ENCODE results near the gene HOXB3.

Gene HOXB3

DNA sequence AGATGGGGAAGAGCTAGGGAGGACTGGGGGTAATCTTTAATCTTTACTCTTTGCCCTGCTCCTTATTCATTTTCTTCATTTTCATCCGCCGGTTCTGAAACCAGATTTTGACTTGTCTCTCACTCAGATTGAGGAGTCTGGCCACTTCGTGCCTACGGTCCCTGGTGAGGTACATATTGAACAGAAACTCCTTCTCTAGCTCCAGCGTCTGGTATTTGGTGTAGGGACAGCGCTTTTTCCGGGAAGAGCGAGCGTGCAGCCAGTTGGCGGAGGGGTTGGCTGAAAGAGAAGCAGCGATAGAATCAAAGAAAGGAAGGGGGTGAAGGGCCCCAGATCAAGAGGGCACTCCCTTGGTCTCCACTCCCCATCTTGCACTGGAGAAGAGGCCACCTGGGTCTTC, 32.8 kb upstream of the HOXB3 start:
- H3K4me3 ChIP-seq (ENCODE audit: low read length): no peak overlapping the region
- H3K9ac ChIP-seq (ENCODE audit: low read length): no peak overlapping the region
- peaks cover 3% of the 10 kb centered on the region for H3K4me1 ChIP-seq (ENCODE audit: control insufficient read depth, insufficient read depth, low read length)
- peaks cover 60% of the 10 kb centered on the region for H3K27me3 ChIP-seq (ENCODE audit: control insufficient read depth, insufficient read depth, low read length)
- H3K27ac ChIP-seq (ENCODE audit: low read depth, low read length): no peak overlapping the region
- H3K36me3 ChIP-seq (ENCODE audit: control insufficient read depth, insufficient read depth, low read length): no peaks in the 10 kb centered on the region

GRCh38 chr17:48621410-48622392, 31.7 kb upstream of the HOXB3 start:
- Histone ChIP-seq H3K4me3 (ENCODE audit: low read length) (no peak overlapping the region), H3K9ac (ENCODE audit: low read length) (no peak overlapping the region), H3K27me3 (ENCODE audit: control insufficient read depth, insufficient read depth, low read length) (peaks cover 59% of the 10 kb centered on the region)

DNA sequence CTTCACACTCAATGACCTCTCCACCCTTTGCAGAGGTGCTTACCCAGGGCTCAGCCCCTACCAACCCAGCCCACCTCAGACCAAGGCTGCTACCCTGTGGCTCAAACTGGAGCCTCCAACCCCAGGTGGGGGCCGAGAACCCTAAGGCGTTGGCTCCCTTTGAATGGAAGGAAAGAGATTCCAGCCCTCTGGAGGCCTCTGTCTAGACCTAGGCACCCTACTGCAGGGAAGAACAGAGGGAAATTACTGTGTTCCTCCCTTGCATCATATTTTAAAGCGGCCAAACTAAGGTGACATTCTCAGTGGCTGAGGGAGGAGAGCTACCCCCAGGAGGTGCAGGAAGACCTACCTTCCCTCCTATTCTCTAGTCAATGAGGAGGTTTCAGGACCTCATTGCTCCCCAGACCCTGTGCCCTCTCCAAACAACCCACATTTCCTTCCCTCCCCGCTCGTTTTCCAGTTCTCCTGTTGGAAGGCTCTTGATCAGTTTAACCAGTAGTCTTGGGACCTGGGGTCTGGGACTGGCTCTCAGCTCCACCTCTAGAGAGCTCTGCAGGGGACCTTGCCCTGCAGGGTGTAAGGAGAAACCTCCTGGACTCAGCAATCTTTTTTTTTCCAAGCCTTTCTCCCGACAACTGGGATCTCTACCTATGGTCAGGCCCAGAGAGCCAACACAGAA, 30.6 kb upstream of the HOXB3 start:
- no peak overlapping the region for H3K9ac ChIP-seq (ENCODE audit: low read length)
- no peaks in the 10 kb centered on the region for H3K36me3 ChIP-seq (ENCODE audit: control insufficient read depth, insufficient read depth, low read length)
- peaks cover 5% of the 10 kb centered on the region for H3K4me1 ChIP-seq (ENCODE audit: control insufficient read depth, insufficient read depth, low read length)
- no peak overlapping the region for H3K4me3 ChIP-seq (ENCODE audit: low read length)
- peaks cover 58% of the 10 kb centered on the region for H3K27me3 ChIP-seq (ENCODE audit: control insufficient read depth, insufficient read depth, low read length)
- H3K27ac ChIP-seq (ENCODE audit: low read depth, low read length): no peak overlapping the region

More at GRCh38 chr17:48621410-48622392, 31.7 kb upstream of the HOXB3 start:
- H3K27ac ChIP-seq (ENCODE audit: low read depth, low read length): no peak overlapping the region
- peaks cover 5% of the 10 kb centered on the region for H3K4me1 ChIP-seq (ENCODE audit: control insufficient read depth, insufficient read depth, low read length)
- H3K36me3 ChIP-seq (ENCODE audit: control insufficient read depth, insufficient read depth, low read length): no peaks in the 10 kb centered on the region

DNA sequence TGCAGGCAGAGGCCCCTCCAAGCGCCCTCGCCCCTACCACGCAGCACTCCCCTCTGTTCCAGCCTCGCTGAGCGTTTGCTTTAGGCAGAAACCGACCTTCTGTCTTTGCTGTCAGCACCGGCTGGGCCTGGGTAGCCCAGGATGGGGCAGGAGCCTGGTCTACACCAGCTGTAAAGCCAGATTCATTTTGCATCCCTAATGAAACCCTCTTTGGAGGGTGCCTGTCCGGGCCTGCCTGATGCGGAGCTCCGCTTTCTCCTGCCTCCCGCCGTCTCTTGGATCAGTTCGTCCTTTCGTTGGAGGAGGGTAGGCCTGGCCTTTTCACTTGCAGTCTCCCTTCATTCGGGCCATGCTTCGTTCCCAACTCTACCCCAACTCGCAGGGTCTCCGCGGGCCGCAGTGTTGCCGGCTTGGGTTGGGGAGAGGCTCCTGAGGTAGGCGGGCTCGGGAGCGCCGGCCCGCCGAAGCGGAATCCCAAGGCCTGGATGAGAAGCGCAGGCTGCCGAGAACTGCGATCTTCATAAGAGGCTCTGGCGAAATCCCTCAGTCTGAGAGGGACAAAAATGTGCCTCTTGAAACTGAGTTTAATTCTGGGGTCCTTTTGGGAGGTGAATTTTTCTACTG, 29.9 kb upstream of the HOXB3 start:
- Histone ChIP-seq H3K27ac (ENCODE audit: low read depth, low read length) (no peak overlapping the region), H3K27me3 (ENCODE audit: control insufficient read depth, insufficient read depth, low read length) (peaks cover 55% of the 10 kb centered on the region), H3K4me1 (ENCODE audit: control insufficient read depth, insufficient read depth, low read length) (peaks cover 5% of the 10 kb centered on the region), H3K36me3 (ENCODE audit: control insufficient read depth, insufficient read depth, low read length) (no peaks in the 10 kb centered on the region), H3K4me3 (ENCODE audit: low read length) (no peak overlapping the region), H3K9ac (ENCODE audit: low read length) (no peak overlapping the region)

GRCh38 chr17:48618256-48618896, 28.3 kb upstream of the HOXB3 start:
- H3K4me1 ChIP-seq (ENCODE audit: control insufficient read depth, insufficient read depth, low read length): peaks cover 5% of the 10 kb centered on the region
- peaks cover 51% of the 10 kb centered on the region for H3K27me3 ChIP-seq (ENCODE audit: control insufficient read depth, insufficient read depth, low read length)
- H3K27ac ChIP-seq (ENCODE audit: low read depth, low read length): no peak overlapping the region
- peak overlapping the region; percentile 49 for H3K4me3 ChIP-seq (ENCODE audit: low read length)
- no peaks in the 10 kb centered on the region for H3K36me3 ChIP-seq (ENCODE audit: control insufficient read depth, insufficient read depth, low read length)
- no peak overlapping the region for H3K9ac ChIP-seq (ENCODE audit: low read length)

GRCh38 chr17:48617471-48618255, 27.6 kb upstream of the HOXB3 start:
- no peaks in the 10 kb centered on the region for H3K36me3 ChIP-seq (ENCODE audit: control insufficient read depth, insufficient read depth, low read length)
- no peak overlapping the region for H3K27ac ChIP-seq (ENCODE audit: low read depth, low read length)
- peaks cover 50% of the 10 kb centered on the region for H3K27me3 ChIP-seq (ENCODE audit: control insufficient read depth, insufficient read depth, low read length)
- H3K9ac ChIP-seq (ENCODE audit: low read length): no peak overlapping the region
- H3K4me1 ChIP-seq (ENCODE audit: control insufficient read depth, insufficient read depth, low read length): peaks cover 5% of the 10 kb centered on the region
- peak overlapping the region; percentile 49 for H3K4me3 ChIP-seq (ENCODE audit: low read length)

GRCh38 chr17:48616717-48617470, 26.9 kb upstream of the HOXB3 start:
- H3K4me1 ChIP-seq (ENCODE audit: control insufficient read depth, insufficient read depth, low read length): peaks cover 5% of the 10 kb centered on the region

DNA sequence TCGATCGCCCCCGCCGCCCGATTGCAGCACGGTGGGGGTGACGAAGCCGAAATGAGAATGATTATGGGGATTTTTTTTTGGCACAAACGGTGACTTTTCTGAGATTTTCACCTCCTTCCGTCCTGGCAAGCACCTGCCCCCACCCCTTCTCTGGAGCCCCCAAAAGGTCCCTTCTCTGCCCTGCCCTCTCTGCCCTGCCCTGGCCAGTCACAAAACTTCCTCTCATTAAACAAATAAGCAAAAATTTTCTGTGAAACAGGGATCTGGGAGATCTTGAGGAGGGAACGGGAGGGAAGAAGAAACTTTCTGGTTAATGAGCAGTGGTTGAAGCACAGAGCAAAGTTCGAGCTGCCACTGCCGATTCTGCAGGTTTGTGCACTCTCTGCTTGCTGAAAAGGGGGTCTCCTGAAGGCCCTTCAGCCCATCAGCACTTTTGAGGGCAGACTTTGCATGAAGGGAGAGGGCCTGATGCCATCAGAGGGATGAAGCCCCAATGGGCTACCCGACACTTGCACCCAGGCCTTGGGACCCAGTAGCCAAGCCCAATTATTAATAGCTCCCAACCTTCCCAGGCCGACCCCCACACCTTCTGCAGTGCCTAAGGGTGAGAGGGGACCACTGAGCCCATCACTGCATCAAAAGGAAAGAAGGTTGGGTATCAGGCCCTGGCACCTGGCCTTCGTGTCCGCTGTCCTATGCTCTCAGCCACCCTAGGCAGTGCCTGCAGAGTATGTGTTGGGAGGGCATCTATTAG, 26.1 kb upstream of the HOXB3 start:
- Histone ChIP-seq H3K4me1 (ENCODE audit: control insufficient read depth, insufficient read depth, low read length) (peaks cover 5% of the 10 kb centered on the region), H3K4me3 (ENCODE audit: low read length) (no peak overlapping the region), H3K27ac (ENCODE audit: low read depth, low read length) (no peak overlapping the region), H3K27me3 (ENCODE audit: control insufficient read depth, insufficient read depth, low read length) (peaks cover 48% of the 10 kb centered on the region), H3K9ac (ENCODE audit: low read length) (no peak overlapping the region), H3K36me3 (ENCODE audit: control insufficient read depth, insufficient read depth, low read length) (no peaks in the 10 kb centered on the region)

More at GRCh38 chr17:48616717-48617470, 26.9 kb upstream of the HOXB3 start:
- Histone ChIP-seq H3K36me3 (ENCODE audit: control insufficient read depth, insufficient read depth, low read length) (no peaks in the 10 kb centered on the region), H3K9ac (ENCODE audit: low read length) (no peak overlapping the region), H3K4me3 (ENCODE audit: low read length) (no peak overlapping the region), H3K27me3 (ENCODE audit: control insufficient read depth, insufficient read depth, low read length) (peaks cover 52% of the 10 kb centered on the region), H3K27ac (ENCODE audit: low read depth, low read length) (no peak overlapping the region)

DNA sequence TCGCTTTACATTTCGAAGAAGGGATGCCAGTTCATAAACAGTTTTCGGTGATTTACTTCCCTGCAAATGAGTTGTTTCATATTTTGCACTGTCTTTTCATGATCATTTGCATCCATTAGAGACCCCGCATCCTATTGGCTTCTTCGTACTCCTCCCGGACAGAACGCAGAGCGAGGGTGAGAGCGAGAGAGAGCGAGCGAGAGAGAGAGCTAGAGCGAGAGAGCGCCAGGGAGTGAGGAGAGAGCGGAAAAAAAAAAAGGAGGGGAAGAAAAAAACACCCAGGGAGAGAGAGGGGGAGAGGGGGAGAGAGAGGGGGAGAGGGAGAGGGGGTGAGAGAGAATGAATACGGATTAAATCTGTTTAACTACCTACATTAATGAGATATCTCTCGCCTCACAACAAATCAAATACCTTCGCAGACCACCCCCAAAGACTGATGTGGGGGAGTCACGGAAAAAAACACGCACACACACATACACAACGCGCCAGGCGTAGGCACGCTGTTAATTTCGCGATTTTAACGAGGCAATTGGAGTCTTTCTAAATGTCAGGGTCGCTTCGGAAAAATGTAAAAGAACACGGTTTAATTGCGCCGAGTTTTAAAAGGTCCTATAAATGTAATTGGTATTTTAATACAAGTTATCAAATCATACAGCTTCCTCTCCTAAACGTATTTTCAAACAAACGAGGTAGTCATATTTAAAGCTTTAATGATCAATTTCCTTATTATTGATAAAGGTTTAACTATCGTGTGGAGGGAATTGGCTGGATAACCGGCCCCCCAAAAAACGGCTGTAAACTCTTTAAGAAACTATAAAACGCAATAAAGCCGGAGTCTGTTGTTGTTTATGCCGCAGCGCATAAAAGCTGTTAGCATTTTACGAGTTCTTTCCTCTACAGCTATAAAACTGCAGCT, 25.3 kb upstream of the HOXB3 start, which contains the start of gene HOXB8:
Gene HOXB8 (minus strand): TSS at position 246 of the 916 bp plus-strand sequence. CDS start 588 bp downstream, outside the sequence.
- peaks cover 43% of the 10 kb centered on the region for H3K27me3 ChIP-seq (ENCODE audit: control insufficient read depth, insufficient read depth, low read length)
- H3K27ac ChIP-seq (ENCODE audit: low read depth, low read length): no peak within 1 kb of the TSS
- no peaks in the 10 kb centered on the region for H3K36me3 ChIP-seq (ENCODE audit: control insufficient read depth, insufficient read depth, low read length)
- peaks cover 5% of the 10 kb centered on the region for H3K4me1 ChIP-seq (ENCODE audit: control insufficient read depth, insufficient read depth, low read length)
- H3K4me3 ChIP-seq (ENCODE audit: low read length): peak within 1 kb of the TSS; percentile 47
- no peak within 1 kb of the TSS for H3K9ac ChIP-seq (ENCODE audit: low read length)

Data from rectal smooth muscle tissue (tissue), 1 donor.